GM21576 (cell line): ENCODE measurements around the gene PBX3.

ENCODE experiments used
- ATAC-seq: cut with Tn5 transposase; IDR thresholded peaks from one replicate; pipeline ENCODE4 v1.9.1; 2021; ENCODE audit warnings: mild to moderate bottlenecking, moderate library complexity; ENCODE audit not compliant: unreplicated experiment

Gene PBX3

DNA sequence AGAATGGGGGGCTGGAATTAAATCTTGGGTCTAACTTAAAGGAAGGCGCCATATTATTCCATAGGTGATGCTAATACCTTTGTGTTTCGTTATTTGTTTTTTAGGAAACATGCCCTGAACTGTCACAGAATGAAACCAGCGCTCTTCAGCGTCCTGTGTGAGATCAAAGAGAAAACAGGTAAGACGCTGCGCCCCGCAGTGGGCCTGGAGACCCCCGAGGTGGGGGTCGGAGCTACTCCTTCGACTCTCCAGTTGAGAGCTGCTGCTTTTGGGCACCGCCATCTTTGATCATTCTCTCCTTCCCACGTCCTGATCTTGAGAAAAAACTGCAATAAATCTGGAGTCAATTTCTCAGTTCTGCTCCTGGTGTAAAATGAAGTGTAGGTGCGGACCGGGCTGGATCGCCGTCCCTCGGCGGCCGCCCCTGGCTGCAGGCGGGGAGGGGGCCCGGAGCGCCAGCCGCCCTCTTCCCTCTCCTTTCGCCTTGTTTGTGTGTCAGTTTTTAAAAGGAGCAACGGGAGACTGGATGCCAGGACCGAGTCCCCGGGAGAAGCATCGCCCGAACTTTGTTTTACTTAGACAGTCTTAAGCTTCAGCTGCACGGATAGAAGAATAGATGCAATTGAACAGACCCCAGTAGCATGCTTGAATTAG lies 1.4 kb downstream of the PBX3 start:
- ATAC-seq: no peak

DNA sequence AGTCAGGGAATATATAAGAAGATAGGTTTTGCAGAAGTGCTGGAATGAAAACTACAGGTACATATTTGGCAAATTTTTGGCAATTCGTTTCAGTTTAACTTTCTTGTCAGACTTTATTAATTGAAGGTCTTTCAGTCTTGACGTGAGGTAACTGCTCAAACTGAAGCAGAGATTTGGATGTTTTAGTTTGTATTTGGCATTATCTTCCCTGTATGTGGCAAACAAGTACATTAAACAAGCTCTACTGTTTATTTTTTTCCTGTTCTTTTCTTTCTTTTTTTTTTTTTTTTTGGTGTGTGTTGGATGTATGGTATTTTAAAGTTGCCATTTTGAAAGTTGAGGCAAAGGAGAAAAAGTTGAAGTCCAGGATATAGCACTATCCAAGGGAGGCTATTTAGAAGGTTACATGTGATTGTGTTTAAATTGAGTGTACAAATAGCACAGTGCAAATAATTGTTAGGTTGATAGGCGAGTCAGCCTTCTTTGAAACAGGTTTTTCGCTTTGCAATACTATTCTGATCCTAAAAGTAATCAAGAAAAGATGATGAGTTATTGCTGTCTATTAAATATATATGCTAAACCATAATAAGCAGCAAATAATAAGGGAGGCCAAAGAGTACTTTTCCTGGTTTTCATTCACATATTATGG lies 2.2 kb downstream of the PBX3 start:
- no peak for ATAC-seq

DNA sequence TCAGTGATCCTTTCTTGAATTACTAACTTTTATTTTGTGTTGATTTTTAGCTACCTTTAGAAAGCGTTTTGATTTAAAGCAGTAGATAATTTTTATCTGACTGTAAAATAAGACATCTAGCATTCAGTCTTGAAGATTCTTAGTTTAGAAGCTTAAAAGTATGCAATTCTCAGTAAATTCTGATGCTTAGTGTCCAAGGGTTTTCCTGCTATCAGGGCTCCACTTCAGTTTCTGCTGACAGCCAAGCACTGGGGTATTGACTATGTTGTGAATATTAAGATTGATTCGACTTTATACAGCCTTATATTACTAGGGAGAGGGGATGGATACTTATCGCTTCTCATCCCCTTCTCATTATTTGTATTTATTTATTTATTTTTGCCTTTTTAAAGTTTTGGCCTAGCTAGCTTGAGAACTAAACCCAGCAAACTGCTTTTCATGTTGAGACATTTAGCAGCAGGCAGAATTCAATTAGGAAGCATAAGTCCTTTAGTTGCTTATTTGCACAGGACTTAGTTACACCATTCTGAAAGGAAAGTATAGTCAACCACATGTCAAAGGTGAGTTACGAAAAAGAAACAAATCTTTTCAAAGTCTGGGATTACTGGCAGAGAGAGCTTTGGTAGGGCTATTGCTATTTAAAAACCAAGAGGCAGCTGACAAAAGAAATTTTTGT lies 2.9 kb downstream of the PBX3 start:
- no peak for ATAC-seq

DNA sequence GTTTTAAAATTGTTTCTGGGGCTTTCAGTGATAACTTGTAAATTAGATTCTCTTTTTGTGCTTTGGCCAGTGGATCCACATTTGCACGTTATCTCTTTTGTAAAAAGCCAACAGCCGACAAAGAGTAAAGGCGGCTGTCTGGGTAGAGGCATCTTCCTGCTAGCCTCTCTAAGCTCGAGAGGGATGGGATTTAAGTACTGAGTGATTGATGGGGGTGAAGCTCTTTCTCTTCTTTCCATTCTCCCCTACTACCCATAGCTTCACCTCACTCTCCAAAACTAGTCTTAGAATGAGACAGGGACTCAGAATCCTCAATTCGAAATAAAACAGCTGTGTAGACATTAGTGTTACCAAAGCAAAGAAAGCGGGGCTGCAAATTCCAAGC lies 3.4 kb downstream of the PBX3 start:
- no peak for ATAC-seq

DNA sequence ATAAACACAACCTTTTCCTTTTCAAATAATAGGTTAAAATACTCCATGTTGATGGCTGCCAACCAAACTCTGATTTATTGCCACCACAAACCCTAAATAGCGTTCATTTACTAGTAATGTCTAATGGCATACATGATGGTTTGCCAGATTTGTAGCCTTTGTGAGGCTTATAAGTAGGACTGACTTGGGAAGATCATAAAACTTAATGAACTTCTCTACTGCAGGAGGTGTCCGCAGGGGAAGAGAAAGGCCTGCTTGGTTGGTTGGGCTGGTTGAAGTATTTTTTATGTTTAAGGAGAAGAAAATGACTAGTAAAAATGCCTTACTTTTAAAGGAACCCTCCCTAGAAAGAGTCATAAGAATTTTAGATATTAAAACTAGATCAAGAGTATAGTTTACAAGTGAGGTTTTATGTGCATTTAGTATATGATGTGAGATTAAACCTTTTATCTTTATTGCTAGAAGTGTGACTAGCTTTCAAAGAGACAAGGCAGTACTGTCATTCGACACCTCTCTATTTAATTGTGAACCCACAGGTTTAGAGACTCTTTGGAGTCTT lies 5.0 kb downstream of the PBX3 start:
- ATAC-seq: no peak

DNA sequence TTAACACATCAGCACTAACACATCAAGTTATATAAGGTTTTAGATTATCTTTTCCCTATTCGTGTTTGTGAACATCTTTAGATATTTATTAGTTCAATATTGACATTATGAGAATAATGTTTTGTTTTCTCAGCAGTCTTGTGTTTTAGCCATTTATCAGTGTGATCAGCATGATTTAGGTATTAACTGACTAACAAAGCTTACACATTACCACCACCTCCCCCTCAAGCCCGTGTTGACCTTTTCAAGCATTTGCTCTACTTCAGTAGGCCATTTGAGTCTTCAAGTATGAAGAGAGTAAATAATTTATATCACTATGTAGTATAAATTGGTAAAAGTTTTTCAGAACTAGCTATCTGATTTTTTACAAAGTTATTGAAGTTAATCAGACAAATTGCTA lies 6.9 kb downstream of the PBX3 start:
- ATAC-seq: no peak

DNA sequence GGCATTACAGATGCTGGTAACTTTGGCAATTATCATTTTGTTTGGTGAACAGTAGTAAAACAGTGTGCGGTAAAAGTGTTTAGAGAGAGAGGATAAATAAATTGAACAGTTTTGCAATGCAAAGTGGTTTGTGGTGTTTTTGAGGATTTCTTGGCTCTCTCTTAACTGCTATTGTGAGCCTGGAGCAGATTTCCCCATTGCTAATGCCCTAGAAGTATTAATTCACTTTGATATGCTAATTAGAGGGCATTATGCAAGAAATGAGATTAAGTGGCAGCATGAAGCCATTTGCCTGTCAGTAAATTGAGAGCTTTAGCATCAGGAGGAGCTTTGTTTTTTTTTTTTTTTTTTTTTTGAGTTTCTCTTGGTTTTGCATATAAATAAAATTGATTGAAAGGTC lies 8.2 kb downstream of the PBX3 start:
- no peak for ATAC-seq

DNA sequence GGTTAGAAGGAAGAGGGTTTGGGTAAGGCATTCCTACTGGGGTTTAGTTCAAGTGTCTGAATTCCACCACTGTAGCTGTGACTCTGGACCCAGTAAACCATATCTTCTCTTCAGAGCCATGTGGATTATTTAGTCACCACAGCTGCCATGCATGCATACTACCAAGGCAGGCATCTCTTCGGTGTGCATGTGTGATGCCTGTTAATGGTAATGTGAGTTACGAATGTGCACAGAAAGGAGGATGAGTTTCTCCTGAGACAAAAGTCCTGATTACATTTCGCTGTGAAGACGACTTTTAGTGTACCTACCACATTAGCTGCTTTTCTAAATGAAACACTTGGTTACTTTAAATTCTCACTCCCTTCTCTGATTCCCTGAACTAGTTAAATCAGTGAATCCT lies 9.3 kb downstream of the PBX3 start:
- no peak for ATAC-seq

DNA sequence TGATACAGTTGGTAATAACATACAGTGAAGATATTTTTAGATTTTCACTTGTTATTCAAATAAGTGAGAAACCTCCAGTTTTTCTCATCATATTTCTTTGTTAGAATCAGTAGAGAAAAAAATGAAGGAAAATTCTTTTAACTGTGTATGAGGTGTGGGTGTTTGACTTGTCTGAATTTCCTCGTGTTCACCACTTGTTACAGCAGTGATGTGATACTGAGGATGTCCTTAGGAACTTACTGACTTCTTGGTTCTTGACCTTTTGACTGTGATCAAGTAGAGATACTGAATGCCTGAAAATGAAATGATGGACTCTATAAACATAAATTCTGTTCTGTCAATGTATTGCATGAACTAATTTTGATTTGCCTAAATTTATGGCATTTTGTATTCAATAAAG lies 10.7 kb downstream of the PBX3 start:
- no peak for ATAC-seq

DNA sequence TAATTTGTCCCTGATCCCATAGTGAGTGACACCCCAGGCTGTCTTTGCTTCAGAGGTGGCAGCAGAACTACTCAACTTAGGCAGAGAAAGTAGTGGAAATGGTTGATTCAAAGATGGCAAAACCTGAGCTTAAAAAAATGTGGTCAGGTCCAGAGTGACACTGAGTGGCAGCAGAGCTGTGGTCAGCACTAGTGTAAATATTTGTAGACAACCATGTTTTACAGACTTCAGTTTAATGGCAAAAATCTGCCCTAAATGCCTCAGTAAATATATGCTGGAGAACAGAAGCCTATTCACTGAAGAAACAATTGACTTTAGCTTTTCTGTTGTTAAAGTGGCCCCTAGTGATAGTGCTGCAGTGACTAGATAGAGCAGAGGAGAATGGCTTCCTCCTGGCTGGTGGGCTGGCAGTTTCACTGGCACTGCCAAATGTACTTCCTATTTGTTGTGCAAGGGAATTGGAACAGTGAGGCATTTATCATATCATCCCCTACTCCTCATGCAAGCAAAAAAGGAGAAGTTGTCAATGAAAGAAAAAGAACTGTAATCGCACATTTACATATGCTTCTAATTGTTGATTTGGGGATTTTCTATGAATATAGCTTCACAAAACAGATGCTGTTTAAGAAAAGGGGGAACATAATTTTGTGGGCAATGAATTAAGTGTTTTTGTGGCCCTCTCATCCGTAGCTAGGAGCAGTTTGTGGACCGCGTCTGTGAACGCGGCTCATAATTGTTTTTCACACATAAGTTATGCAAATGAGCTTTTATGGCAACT lies 12.0 kb downstream of the PBX3 start:
- ATAC-seq: no peak

DNA sequence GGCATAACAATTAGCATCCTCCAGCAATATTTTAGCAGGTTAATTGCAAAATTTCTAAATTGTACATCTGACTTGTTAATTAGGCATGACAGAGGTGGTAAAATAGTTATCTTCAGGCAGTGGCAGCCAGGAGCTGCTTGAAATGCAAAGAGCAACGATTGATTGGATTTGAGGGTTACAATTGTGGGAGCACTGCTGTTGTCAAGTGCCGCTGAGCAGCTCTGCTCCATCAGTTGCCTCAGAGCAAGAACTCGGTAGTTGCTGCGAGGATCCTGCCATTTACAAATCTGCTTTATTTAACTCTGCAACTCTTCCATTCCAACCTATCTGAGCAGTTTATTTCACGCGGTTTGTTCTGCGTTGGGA lies 12.6 kb downstream of the PBX3 start:
- no peak for ATAC-seq

DNA sequence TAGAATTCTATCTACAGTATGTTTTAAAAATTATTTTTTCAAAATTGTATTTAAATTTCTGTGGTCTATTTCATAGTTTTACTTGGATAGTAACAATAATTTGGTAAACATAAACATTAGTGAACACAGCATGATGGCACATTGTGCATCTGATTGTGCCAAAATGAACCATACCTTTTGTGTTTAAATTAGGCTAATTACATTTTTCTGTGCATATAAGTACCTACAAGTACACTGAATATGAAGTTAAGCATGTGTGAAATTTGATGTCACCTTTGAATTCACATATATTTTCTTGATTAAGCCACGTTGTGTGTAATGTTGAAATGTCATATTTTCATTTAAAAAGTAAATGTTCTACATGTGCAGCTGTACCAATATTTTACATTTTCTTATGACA lies 13.4 kb downstream of the PBX3 start:
- ATAC-seq: no peak

DNA sequence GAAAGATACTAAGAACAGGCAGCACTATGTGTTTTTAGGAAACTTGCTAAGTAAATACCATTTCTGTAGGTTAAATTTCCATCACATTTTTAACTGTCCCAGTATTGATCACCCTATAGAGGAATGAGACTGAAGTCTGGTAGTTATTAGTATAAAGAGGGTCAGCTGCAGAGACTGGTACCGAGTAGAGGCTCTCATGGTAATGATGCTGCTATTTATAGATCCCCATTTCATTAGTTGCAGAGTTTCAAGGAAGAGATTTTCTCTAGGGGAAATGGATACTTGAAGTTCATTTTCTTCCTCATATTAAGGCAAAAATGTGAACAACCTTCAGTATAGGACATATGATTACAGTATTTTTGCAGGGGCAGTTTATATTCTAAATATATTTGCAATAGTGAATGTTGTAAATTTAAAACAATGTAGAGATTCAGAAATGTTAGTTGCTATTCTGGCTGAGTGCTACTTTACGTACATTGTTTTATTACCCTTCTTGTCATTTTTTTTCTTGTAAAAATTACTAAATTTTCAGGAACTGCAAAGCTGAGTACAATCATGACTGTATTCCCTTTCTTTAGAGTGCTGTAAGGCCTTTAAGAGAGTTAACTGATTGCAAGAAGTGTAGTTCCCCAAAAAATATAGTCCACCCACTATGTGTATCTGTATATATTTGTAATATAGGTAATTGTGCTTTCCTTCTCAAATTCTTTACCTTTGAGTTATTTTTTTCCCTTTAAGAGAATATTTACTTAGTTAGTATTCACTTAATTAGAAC lies 14.7 kb downstream of the PBX3 start:
- no peak for ATAC-seq

DNA sequence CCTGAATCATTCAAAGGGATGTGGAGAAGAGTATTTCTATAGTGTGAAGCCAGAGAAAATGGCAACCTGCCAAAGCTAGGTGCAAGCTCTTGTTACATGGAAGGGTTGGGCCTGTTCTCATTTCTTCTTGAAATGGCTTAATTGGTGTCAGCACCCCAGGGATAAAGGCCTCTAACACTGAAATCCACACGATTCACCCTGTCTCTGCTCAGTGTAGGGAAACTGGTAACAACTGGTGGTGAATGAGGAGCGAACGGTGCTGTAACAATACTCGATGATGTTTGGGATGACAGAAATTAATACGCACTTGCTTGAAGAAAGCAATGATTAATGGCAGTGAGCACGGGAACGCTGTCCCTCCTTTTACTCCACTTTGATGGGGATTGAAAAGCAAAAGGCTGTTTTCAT lies 16.2 kb downstream of the PBX3 start:
- ATAC-seq: no peak

DNA sequence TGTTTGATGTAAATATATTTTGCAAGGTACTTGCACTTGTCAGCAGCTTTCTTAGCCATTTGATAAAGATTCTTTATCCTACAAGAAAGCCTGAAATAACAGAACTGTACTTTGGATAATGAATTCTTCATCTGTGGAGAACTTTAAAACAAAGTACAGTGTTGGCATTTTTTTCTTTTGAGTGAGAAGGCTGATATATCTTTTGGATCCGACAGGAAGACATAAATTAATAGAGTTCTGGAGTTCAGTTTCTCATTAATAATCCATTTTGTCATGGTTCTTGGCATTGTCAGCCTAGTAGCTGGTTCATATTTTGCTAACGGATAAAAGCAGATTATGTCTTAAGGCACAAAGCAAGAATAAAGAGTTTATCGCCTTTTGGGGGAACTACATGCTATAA lies 17.0 kb downstream of the PBX3 start:
- ATAC-seq: no peak

DNA sequence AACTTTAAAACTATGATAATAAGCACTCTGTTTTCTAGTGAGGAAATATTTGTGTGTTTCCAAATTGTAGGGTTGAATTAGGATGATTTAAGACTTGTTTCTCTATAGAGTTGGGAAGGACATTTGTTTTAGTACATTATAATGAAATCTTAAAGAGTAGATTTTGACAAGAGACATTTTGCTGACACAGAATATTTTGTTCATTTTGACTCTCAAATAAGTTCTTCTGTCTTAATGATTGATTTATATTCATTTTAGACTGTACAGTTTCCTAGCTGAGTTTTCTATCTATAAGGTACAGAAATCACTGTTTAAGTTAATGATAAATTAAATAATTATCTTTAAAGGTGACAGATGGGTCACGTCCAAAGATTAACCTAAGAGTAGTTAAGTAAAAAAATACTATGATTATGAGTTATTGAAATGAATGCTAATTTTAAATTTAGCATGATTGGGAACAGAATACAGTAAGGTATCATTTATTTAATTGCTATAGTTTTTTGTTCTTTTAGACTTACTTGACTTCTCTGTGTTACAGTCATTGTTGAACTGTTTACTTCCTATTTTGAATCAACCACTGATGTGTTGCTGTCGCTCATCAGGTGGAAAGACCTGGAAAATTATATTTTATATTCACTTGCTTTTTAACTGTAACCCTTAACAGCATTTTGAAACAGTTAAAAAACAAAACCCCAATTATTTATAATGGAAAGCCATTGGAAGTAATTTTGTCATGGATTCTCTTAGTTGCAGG lies 19.5 kb downstream of the PBX3 start:
- no peak for ATAC-seq

DNA sequence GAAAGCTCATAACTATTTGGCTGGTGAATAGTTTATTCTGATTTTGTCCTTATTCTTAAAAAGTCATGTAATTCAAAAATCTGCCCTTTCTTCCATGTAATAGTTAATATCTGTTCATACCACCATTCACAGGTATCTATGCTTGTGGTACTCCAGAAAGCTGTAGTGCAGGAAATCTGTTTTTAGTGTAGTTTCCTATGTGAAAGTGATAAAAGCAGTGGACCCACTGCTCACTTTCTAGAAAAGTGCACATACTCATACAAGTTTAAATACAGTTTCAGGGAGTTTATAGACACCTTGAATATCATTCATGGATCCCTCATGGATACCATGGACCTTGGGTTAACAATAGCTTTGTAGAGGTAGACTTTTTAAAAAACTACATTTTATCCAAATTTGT lies 20.2 kb downstream of the PBX3 start:
- peak; percentile 75 for ATAC-seq

DNA sequence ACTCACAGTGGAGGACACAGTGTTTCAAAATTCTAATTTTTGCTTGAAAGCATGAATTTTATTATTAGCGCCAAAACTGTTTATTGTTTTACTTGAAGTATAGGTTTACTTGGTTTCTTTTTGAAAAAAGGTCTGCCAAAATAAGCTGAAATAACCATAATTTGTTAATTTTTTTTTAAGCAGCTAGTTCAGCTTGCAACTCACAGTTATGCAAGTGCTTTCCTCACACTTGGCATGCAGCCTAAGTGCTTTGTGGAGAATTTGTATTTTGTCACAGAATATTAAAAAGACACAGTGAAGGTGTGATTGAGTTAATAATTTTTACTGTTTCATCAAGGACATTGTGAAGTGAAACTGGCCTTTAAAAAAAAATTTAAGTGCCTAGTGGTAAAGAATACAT lies 21.6 kb downstream of the PBX3 start:
- no peak for ATAC-seq

DNA sequence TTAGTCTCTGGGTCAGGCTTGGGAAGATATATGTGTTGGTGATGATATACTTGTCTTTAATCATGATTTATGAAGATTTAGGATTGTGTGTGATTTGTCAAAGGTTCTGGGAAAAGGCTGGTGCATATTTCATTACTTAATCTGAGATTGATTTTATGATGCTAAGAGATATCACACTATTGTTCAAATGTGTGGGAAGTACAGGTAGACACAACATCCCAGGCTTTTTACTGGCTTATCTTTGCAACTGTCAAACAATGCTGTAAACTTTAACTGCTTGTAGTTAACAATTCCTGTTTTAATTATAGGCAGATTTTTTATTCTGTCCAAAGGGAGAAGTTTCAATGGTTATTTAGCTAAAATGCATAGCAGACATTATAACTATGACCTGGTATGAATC lies 23.9 kb downstream of the PBX3 start:
- ATAC-seq: no peak

DNA sequence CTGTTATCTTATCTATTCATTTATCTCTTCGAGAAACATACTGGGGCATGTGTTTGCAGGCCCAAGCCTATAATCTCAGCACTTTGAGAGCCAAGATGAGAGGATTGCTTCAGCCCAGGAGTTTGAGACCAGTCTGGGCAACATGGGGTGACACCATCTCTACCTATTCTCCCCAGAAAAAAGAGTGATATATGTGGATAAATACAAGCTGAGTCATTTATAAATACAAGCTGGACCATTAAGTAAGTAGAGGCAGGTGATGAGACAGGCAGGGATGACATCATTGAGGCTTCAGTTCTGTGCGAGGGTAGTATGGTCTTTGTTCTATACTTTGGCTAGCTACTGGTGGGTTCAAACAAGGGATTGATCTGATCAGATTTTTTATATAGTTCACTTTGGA lies 25.6 kb downstream of the PBX3 start:
- ATAC-seq: no peak
